GM04503 (cell line): Measurements from ENCODE around the gene ATL1.
"Not testable (repeated sequence)": the region's sequence is repeated elsewhere in the genome, so short reads cannot be mapped to it uniquely, and the experiment has no call there.

Experiments used
- DNase-seq: peaks from one replicate; pipeline ENCODE4 v3.0.0-alpha.2; 2012; ENCODE audit warnings: low read depth

The ATL1 gene

DNA sequence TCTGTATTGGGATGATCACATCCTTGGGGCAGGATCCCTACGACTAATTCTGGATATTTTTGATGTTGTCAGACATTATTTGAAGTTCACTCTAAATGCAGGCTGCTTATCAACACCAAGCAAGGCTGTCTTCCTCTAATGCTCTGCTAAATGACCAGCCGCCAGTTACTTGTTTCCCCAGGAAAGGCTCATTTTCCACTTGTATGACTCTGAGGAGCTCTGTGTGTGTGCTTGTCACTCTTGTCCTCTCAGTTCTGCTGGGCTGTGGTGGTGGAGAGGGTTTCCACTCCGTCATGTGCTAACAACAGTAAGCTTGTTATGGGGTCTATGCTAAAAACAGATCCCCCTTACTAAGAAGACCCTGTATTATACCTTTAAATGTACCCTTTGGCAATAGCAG, 42.1 kb downstream of the ATL1 start:
- no peak for DNase-seq

DNA sequence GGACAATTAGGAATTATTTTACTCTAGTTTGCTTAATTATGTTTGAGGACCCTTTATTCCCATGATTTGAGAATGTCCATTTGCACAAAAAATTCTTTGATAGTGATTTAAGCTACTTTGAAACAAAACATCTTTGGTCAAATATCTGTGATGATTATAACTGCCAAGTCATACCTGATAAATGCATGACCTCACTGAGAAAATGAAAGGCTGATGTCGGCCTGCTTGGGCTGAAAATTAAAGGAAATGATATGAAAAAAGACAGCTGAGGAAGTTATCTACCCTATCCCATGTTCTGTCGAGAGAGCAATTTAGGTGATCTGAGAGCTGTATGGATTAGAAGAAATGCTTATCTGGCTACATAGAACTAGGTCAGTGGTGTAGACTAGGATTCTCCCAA, 43.6 kb downstream of the ATL1 start:
- DNase-seq, result no peak

DNA sequence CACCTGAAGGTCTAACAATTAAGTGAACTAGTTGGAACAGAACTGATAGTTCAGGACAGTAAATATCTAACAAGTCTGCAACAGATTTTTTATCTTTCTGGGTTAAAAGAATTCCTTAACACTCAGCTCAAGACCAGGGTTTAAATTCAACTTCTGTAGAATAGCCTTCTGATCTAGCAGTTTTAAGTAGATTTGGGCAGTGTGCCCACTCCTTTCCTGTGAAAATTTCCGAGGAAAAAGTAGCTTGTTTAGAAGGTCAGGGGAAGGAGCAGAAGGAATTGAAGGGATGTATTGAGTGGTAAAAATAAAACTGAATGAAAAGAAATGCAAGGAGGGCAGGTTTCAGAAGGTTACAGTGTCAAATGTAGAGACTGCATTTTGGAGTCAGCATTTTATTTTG, 45.8 kb downstream of the ATL1 start:
- DNase-seq, result no peak

DNA sequence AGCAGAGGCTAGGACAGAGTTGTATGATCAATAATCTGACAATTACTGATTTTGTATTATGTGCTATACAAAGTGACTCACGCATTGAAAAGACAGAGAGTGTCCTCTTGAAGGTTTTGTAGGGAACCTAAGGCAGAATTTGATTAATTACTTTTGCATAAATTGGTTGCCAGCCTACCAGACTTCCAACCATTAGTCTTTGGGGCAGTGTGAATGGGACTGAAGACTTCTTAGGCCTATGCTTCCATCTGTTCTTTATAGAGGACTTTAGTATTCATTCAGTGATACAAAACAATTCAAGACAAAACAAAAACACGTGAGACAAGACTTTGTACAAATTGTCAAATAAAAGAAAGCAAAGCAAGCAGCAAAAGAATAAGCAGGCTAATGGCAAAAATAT, 46.5 kb downstream of the ATL1 start:
- no peak for DNase-seq

DNA sequence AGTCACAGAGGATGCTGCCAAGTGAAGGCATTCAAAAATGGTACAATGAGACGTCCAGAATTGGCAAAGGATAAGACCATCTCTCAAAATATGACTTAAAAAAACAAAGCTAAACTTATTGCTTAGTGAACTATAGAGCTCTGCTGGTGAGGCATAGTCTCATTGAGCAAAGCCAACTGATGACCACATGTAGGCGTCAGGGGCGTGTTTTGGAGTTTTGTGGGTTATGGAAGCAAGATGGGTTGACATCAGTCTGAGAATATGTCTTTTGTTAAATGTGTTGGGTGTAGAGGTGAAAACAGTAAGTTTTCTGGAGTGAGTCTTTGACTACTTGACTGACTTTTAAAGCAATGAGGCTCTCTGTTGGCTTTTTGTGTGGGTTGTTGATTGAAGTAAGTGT, 47.2 kb downstream of the ATL1 start:
- DNase-seq, result peak; percentile 51

DNA sequence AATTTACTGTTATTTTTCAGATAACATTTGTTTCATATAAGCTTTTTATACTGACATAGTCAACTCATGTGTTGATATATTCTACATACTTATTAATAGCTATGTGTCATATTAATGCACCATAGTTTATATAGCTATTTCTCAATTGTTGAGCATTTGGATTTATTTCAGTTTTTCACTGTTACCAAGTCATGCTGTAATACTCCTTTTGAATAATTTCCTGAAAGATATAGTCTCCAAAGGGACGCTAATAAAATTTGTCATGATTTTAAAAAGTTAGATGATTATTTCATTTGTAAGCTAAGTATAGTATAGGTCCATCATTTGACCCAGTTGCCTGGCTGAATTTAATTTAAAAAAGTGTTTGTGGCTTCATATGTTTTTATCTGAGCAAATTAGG, 47.8 kb downstream of the ATL1 start:
- no peak for DNase-seq

DNA sequence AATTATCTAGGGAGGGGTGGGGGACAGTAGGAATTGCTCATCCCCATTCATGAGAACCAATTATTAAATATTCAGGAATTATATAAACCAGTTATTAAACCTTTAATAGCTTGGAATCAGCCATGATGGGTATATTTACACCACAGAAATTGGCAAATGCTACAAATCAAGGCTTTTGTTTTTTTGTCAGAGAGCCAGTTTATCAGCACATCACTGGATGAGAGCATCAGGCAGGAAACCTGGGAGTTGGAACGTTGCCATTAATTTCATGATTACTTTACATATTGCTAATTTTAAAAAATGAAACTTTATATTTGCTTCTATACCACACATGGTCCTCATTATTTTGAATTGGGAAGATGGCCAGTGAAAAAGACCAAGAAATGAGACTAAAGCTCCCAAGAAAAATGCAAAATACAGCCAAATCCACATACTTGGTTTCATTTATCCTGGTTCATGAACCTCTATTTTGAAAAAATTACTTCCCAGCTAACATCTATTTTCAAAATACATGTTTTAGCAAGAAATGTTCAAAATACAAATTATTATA, 48.4 kb downstream of the ATL1 start:
- DNase-seq, result peak; percentile 43

DNA sequence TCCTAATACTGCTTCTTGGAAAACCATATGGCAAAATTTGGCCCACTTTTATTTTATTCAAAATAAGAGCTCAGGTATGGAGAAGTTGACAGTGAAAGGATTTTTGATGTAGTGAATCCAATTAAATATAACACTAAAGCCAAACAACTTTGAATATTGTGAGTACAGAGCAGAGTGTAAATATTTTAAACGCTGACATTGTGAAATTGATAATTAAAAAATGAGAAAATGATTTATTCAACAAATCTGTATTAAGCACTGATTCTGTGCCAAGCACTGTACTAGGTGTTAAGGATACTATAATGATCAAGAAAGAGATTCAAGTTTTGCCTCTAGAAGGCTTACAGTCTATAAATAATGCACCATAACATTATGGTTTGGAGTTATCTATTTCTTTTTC, 50.5 kb downstream of the ATL1 start:
- DNase-seq, result no peak

DNA sequence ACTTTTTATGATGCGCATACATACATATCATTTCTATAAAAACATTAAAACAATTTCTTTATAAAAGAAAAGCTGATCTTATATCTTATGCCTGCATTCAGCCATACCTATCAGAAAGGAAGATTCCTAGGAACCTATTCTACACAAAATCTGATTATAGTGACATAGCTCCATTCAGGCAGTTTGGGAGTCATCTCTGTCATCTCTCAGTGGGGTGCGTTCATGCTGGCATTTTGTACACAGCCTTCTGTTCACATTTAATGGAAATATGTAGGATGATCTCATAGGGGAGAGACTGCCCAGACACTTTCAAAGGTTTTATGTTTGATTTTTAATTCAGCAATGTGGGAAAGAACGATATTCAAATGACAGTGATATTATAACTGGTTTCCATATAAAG, 52.9 kb downstream of the ATL1 start:
- no peak for DNase-seq

DNA sequence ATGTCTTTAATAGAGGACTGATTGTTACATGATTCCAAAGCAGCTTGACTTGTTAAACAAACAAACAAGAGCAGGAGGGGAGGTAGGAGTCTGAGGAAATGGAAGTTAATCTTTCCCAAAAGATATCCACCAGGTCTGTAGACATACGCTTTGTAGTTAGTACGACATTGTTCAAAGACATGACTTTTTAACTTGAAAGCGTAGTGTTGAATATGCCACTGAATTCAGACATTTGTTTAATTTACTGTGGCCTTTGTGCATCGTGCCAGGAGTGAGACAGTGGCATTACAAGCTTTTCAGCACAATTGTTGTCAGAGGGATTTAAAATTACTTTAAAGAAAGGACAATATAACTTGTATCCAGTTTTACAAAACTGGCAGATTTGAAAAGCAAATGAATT, 55.1 kb downstream of the ATL1 start:
- no peak for DNase-seq

DNA sequence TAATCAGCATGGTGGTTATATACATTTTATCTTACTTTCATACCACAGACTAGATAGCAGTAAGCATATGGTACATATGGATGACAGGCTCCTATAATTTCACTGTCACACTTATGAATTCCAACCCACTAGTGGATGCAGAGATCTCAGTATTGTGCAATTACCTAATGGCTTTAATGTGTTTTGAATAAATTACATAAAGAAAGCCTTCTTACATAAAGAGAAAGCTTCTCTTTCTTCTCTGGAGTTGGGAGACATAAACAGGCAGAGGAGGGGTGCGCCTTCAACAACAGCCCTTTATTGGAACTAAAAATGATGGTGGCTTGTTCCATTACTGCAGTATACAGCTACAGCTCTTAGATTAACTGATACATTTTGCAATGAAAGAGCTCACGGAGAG, 55.6 kb downstream of the ATL1 start:
- no peak for DNase-seq

DNA sequence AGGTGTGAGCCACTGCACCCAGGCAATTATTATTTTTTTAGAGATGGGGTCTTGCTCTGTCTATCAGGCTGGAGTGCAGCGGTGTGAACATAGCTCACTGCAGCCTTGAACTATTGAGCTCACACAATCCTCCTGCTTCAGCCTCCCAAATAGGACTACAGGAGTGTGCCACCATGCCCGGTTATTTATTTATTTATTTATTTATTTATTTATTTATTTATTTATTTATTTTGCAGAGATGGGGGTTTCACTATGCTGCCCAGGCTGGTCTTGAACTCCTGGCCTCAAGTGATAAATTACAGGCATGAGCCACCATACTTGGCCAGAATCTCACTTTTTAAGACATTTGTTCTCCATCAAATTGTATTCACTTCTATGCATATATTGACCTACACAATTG, 56.3 kb downstream of the ATL1 start:
- no peak for DNase-seq

DNA sequence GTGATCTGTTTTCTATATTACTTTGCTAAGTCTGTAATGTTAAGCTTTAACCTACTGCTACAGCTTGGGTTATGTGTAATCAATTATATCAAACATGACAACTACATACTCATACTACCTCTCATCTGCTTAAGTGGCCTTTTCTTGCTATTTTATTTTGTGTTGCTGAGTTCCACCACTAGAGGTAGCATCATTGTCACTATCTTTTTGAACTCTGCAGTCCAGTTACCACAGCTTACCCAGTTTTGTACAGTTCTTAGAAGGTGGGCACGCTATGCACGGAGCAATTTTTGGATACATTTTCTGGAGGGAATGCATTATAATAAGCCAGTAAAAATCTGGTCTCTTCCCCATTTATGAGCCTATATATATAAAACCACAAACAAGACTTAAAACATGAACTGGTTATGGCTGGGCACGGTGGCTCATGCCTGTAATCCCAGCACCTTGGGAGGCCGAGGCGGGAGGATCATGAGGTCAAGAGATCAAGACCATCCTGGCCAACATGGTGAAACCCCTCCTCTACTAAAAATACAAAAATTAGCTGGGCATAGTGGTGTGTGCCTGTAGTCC, 59.7 kb downstream of the ATL1 start:
- no peak for DNase-seq

DNA sequence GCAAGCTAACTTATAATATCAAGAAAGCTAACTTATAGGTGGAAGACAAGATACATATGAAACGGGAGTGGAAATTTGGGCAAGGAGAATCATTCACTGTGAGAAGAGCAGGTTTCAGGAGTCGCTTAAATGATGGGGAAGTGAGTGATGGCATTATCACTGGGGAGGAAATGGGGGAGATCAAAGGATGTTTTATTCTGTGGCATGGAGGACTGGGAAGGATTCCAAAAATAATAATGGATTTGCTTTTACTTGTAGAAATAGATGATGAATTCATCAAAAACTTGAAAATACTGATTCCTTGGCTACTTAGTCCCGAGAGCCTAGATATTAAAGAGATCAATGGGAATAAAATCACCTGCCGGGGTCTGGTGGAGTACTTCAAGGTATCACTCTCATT, 60.4 kb downstream of the ATL1 start:
- DNase-seq, result no peak

DNA sequence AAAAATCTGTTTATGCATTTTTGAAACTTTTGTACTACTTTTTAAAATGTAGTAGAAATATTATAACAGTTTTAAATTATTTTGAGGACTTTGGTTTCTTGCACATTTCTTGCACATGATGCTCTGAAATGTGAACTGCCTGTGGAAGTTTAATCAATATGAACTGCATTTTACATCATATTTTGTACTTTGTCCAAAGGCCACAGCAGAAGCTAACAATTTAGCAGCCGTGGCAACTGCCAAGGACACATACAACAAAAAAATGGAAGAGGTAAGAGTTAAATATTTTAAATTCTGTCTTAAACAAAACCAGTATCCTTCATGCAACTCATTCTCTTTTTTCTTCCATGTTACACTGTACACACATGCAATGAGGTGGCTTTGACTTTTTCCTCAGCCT, 63.0 kb downstream of the ATL1 start:
- DNase-seq, result no peak

DNA sequence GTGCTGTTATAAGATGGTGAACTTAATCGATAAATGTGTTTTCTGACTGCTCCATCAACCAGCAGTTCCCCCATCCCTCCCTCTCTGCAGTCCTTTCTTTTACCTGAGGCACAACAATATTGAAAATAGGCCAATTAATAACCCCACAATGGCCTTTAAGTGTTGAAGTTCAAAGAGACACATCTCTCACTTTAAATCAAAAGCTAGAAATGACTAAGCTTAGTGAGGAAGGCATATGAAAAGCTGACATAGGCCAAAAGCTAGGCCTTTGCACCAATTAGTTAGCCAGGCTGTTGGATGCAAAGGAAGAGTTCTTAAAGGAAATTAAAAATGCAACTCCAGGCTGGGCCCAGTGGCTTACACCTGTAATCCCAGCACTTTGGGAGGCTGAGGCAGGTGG, 64.5 kb downstream of the ATL1 start:
- DNase-seq, result no peak

DNA sequence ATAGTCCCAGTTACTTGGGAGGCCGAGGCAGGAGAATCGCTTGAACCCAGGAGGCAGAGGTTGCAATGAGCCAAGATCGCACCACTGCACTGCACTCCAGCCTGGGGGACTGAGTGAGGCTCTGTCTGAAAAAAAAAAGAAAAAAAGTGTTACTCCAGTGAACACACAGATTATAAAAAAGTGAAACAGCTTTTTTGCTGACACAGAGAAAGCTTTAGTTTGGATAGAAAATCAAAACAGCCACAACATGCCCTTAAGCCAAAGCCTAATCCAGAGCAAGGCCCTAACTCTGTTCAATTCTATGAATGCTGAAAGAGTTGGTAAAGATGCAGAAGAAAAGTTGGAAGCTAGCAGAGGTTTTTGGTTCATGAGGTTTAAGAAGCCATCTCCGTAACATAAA, 65.0 kb downstream of the ATL1 start:
- DNase-seq, result not testable (repeated sequence)

DNA sequence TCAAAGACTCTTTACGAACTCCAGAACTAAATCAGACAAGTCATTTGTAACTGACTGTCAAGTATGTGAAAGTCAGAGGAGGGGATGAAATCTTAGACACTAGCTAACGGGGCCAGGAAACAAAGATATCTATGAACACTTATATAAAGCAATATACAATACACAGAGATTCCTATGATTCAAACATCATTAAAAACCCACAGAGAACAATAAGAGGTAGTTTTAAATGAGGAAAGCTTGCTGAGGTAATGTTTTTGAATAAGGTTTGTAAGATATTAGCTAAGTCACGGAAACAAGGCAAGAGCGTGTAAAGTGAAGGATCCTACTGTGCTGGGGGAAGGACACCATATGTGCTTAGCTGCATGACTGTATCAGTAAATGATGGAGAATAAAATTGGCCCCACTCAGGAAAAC, 71.5 kb downstream of the ATL1 start:
- DNase-seq, result no peak

DNA sequence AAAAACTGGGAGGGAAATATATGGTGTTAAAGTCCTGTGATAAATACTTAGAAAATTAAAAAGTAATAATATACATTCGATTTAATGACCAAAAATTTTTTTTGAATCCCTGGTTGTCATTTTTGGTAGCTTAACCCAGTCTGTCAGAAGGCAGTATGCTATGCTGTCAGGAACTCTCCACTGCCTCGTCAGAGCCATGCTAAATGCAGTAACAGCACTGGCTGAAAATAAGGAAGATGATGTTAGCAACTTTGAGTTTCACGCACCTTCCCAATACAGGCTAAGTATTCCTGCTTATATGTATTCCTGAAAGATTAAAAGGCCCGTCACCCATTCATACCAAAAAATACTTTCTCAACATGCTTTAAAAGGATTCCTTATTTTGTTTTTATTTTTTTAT, 74.0 kb downstream of the ATL1 start:
- DNase-seq, result no peak

DNA sequence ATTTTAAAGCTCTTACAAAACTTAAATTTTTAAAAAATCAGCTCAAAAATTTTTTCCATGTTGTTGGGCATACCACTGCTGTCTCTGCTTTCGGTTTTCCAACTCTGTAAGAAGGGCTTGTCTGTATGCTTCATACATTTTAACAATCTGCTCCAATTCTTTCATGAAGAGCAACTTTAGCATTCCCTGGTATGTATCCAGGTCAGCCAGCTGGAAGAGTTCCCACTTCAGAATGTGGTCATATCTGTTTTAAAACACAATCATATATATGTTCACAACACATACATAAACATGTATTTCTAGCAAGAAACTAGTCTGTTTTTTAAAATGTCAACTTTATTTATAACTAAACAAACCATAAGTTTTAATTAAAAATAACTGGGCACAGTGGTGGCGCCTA, 75.2 kb downstream of the ATL1 start:
- DNase-seq, result no peak

DNA sequence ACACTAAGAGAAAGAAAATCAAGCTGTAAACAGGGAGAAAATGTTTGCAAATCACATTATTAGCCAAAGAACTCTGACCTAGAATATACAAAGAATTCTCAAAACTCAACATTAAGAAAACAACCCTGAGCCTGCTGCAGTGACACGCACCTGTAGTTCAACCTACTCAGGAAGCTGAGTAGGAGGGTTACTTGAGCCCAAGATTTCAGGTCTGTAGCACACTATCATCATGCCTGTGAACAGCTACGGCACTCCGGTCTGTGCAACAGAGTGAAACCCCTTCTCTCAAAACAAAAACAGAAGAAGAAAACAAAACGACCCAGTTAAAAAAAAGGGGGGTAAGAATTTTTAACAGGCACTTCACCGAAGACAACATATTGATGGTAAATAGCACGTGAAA, 87.3 kb downstream of the ATL1 start:
- DNase-seq, result no peak

DNA sequence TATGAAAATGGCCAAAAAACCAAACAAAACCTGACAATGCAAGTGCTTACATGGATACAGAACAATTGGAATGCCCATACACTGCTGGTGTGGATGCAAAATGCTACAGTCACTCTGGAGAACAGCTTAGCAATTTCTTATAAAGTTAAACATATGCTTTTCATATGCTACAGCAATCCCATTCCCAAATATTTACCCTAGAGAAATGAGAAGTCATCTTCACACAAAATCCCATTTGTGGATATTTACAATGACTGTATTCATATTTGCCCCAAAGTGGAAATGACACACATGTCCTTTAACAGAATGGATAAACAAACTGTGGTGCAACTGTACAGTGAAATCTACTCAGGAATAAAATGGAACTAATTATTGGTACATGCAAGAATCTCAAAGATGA, 87.8 kb downstream of the ATL1 start:
- no peak for DNase-seq

DNA sequence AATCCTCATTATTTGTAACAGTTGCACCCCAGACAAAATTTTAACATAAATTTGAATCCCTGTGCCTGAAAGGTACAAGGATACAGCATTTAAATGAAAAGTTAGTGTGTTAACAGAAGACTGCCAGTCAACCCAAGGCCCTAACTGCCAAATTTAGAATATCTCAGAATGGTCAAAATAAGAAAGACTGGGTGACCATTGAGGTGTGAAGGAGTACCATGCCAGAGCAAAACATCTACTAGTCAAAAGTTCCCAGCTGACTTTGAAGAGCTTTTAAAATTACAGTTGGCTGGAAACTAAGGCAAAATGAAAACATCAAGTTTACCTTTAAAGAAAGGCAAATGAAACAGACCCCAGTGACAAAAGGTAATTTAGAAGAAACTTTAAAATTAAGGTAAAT, 89.7 kb downstream of the ATL1 start:
- DNase-seq, result no peak

DNA sequence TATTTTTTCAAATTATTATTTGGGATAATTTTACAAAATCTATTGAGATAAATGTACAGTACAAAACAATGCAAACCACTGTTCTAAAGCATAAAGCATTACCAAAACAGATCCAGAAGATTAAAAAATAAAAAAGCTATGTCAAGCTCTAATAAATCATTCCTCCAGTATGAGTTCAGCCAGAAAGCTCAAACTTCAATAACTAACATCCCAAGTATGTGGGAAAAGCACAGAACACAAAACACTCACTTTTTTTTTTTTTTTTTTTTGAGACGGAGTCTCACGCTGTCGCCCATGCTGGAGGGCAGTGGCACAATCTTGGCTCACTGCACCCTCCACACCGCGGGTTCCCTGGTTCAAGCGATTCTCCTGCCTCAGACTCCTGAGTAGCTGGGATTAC, 96.8 kb downstream of the ATL1 start:
- DNase-seq, result no peak

DNA sequence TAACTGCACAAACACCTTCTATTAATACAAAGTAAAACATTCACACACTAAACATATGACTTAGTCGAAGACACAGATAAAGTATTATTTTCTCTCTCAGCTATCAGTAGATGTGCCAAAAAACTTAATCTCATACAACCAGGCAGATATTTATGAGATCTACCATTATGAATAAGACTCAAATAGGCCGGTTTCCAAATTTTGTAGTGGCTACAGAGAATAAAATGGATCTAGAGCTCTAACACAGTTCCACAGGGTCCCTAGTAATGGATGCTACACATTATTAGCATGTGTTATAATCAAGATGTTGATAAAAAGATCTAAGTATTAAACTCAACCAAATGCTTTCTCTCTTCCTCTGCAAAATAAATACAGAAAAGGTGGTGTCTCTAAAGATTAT, 97.8 kb downstream of the ATL1 start:
- DNase-seq, result no peak
